HG03565 (cell line): Measurements from ENCODE around the gene GOPC.
"Not testable (repeated sequence)": the region's sequence is repeated elsewhere in the genome, so short reads cannot be mapped to it uniquely, and the experiment has no call there.

ENCODE experiments used
- ATAC-seq: cut with Tn5 transposase; IDR thresholded peaks from one replicate; pipeline ENCODE4 v1.9.1; 2021; ENCODE audit warnings: mild to moderate bottlenecking, moderate library complexity; ENCODE audit not compliant: unreplicated experiment

Gene GOPC

DNA sequence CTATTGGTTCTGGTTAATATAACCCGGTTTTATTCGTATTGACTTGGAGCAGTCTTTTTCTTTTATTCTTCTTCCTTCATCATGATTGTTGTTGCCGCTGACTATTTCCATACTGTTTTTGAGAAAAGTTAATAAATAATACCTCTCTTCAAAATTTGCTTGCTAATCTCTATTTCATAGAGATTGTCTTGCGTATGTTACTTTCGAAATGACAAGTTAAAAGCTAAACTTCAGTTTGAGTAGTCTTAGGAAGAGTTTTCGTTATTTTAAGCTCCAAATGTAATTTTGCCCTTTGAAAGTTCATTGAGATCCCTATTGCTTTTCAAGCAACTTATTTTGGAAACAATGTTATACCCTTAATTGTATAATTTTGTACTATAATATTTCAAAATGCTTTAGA lies 83.4 kb downstream of the GOPC start:
- ATAC-seq, result no peak

- not testable (repeated sequence) for ATAC-seq
Measured at GRCh38 chr6:117517995-117518394, 84.3 kb downstream of the GOPC start.

- ATAC-seq, result no peak
Measured at GRCh38 chr6:117515326-117515725, 87.0 kb downstream of the GOPC start.

DNA sequence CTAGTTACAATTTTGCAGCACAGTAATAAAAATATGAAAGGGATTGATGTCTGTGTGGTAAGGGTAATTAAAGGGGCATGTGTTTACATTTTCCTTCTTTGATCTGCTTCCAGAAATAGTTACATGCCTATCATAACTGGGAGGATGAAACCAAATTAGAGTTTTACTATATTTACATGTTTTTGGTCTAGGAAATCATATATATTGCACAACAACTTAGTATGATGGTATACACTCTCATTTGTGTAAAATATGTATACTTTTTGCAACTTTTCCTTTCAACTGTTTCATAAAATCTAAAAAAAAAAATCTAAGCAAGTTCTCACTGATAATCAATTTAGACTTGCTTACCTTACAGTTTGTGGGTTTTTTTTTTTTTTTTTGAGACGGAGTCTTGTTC lies 87.7 kb downstream of the GOPC start:
- no peak for ATAC-seq

DNA sequence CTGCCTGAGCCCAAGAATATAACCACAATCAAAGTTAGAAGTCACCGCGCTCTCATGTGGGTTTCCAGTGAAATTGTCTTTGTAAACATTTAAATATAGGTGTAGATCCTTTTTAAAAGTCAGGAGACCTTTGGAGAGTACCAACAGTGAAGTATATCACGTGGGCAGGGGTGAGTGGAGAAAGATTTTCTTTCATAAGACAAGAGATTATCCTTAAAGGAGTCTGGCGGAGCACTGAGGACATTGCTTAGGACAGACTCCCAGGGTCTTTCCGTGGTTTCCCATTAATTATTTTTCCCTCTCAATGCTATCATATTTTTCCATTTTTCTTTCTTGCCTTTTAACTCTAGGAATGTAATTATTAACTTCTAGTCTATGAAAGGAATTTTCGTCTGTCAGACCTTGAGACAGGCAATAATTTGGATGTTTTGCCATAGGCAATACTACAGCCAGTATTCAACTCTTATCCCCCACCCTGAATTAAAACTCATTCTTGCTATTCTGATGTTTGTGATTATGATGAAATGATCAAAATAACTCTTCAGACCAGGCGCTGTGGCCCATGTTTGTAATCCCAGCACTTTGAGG lies 88.4 kb downstream of the GOPC start:
- ATAC-seq, result no peak

DNA sequence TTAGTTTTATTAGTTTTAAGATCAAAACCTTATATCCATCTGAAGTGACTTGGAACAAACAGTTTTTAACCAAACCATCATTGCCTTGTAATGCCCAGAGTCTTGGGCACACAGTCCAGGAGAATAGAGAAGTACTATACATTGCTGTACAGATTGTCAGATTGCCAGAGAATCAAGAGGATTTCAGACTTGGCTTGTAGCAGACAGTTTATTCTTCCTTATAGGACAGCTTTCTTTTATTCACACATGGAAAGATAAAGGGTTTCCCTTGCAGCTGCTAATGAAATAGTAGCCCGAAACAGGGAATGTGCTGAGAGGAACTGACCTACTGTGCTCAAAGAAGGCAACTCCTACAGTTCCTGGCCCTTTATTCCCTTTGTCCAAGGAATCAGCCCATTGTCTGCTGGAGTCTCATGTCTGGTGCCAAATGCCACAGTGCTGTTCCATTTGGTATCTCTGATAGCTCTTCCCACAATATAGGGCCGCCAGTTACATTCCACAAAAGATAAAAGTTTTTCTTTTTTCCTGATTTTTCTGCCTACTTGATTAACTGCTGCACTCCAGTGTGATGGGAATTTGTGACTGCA lies 89.2 kb downstream of the GOPC start:
- no peak for ATAC-seq

GRCh38 chr6:117512056-117512828 lies 90.1 kb downstream of the GOPC start:
- ATAC-seq, result no peak
